ENCODE data around the gene SHH.

The SHH gene

DNA sequence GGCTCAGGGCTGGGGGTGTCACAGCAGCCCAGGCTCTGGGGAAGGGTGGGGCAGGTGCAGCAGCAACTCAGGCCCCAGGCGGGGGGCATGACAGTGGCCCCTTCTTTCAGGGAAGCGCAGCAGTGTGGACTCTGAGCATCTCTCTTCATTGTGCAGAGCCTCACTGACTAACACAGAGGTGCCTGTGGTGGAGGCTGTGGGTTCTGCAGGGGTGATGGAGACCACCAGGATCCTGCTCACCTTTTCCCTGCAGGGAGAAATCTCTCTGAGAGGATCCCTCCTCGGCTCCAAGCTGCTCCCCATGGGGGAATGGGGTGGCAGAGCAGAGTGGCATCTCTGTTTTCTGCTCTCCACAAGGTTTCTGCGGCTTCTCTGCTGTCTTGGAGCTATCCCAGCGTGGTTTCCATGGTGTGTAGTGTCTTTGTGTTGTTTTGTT, 37.8 kb upstream of the SHH start:
- TF ChIP-seq EZH2phosphoT487 (IDR thresholded peaks at IDR 0.05; ENCODE audit: borderline replicate concordance) (no peak), CTCF (conservative IDR thresholded peaks at IDR 0.05; ENCODE audit: low read length) (no peak)
- Histone ChIP-seq H3K27me3 (ENCODE audit: insufficient read depth, low read length, poor library complexity, severe bottlenecking) (no peaks in the 10 kb centered on the region), H2AFZ (ENCODE audit: low read length) (no peak overlapping the region)

GRCh38 chr7:155848691-155849669, 36.7 kb upstream of the SHH start:
- H3K9me2 ChIP-seq (replicated peaks; ENCODE audit: low read depth, low read length), result no peaks in the 10 kb centered on the region
- no peaks in the 10 kb centered on the region for H3F3A ChIP-seq (ENCODE audit: low read depth)
- no peaks in the 10 kb centered on the region for H3K27me3 ChIP-seq (ENCODE audit: insufficient read depth, low read length, poor library complexity, severe bottlenecking)
- no peaks in the 10 kb centered on the region for H3K79me2 ChIP-seq (ENCODE audit: insufficient read depth, low read length)
- H2AFZ ChIP-seq (ENCODE audit: low read length), result no peak overlapping the region
- no peaks in the 10 kb centered on the region for H4K20me1 ChIP-seq (ENCODE audit: insufficient read depth, low read length, poor library complexity, severe bottlenecking)
- H3K4me2 ChIP-seq (ENCODE audit: low read depth, low read length, poor library complexity, severe bottlenecking), result no peak overlapping the region
- no peaks in the 10 kb centered on the region; the same call in 1 of the 2 replicates for H3K9me3 ChIP-seq (ENCODE audit: insufficient read depth, low read depth, low read length)
- H3K9ac ChIP-seq (ENCODE audit: low read depth, low read length, poor library complexity, severe bottlenecking), result no peak overlapping the region
- no peak for TF ChIP-seq EZH2phosphoT487 (IDR thresholded peaks at IDR 0.05; ENCODE audit: borderline replicate concordance)
- H3K36me3 ChIP-seq (ENCODE audit: insufficient read depth, low read length), result no peaks in the 10 kb centered on the region
- H3K4me1 ChIP-seq (ENCODE audit: insufficient read depth, low read length, poor library complexity, severe bottlenecking), result no peaks in the 10 kb centered on the region
- H3K4me3 ChIP-seq (ENCODE audit: low read length, poor library complexity, severe bottlenecking), result no peak overlapping the region

More for the DNA sequence above, 37.8 kb upstream of the SHH start:
- Histone ChIP-seq H3K4me1 (ENCODE audit: insufficient read depth, low read length, poor library complexity, severe bottlenecking) (no peaks in the 10 kb centered on the region), H3K79me2 (ENCODE audit: insufficient read depth, low read length) (no peaks in the 10 kb centered on the region), H3K9me2 (replicated peaks; ENCODE audit: low read depth, low read length) (no peaks in the 10 kb centered on the region), H3K36me3 (ENCODE audit: insufficient read depth, low read length) (no peaks in the 10 kb centered on the region), H3K4me3 (ENCODE audit: low read length, poor library complexity, severe bottlenecking) (no peak overlapping the region), H3K9me3 (ENCODE audit: insufficient read depth, low read depth, low read length) (no peaks in the 10 kb centered on the region; the same call in 1 of the 2 replicates), H3F3A (ENCODE audit: low read depth) (no peaks in the 10 kb centered on the region), H4K20me1 (ENCODE audit: insufficient read depth, low read length, poor library complexity, severe bottlenecking) (no peaks in the 10 kb centered on the region), H3K4me2 (ENCODE audit: low read depth, low read length, poor library complexity, severe bottlenecking) (no peak overlapping the region), H3K9ac (ENCODE audit: low read depth, low read length, poor library complexity, severe bottlenecking) (no peak overlapping the region)

GRCh38 chr7:155847821-155848435, 35.7 kb upstream of the SHH start:
- Histone ChIP-seq H3K4me1 (ENCODE audit: insufficient read depth, low read length, poor library complexity, severe bottlenecking) (no peaks in the 10 kb centered on the region), H3K79me2 (ENCODE audit: insufficient read depth, low read length) (no peaks in the 10 kb centered on the region), H3K9ac (ENCODE audit: low read depth, low read length, poor library complexity, severe bottlenecking) (no peak overlapping the region), H3K9me3 (ENCODE audit: insufficient read depth, low read depth, low read length) (no peaks in the 10 kb centered on the region; the same call in 1 of the 2 replicates), H3K9me2 (replicated peaks; ENCODE audit: low read depth, low read length) (no peaks in the 10 kb centered on the region), H2AFZ (ENCODE audit: low read length) (no peak overlapping the region), H3K4me3 (ENCODE audit: low read length, poor library complexity, severe bottlenecking) (no peak overlapping the region), H3K4me2 (ENCODE audit: low read depth, low read length, poor library complexity, severe bottlenecking) (no peak overlapping the region), H3F3A (ENCODE audit: low read depth) (no peaks in the 10 kb centered on the region), H3K27me3 (ENCODE audit: insufficient read depth, low read length, poor library complexity, severe bottlenecking) (no peaks in the 10 kb centered on the region), H4K20me1 (ENCODE audit: insufficient read depth, low read length, poor library complexity, severe bottlenecking) (no peaks in the 10 kb centered on the region), H3K36me3 (ENCODE audit: insufficient read depth, low read length) (no peaks in the 10 kb centered on the region)
- TF ChIP-seq CTCF (conservative IDR thresholded peaks at IDR 0.05; ENCODE audit: low read length), result no peak
- no peak for TF ChIP-seq EZH2phosphoT487 (IDR thresholded peaks at IDR 0.05; ENCODE audit: borderline replicate concordance)

Data from Loucy (cell line).